Activated naive CD8-positive, alpha-beta T cell treated with anti-CD3 and anti-CD28 coated beads, Interleukin-2, amount 50 U/mL, for 24 hours (primary cell): ENCODE data around the gene INO80C.

Experiments
- ATAC-seq: fragments of 150-1000 bp; cut with Tn5 transposase; one replicate; pipeline ENCODE4 v1.10.0; 2021
- DNase-seq: peaks from one replicate; pipeline ENCODE4 v3.0.0; 2021
- H3K27ac Mint-ChIP-seq: one replicate; pipeline ENCODE4 v1.8.0; 2021; ENCODE audit warnings: mild to moderate bottlenecking, mixed read lengths
- H3K27me3 Mint-ChIP-seq: one replicate; pipeline ENCODE4 v1.8.0; 2021; ENCODE audit warnings: mixed read lengths
- H3K36me3 Mint-ChIP-seq: one replicate; pipeline ENCODE4 v1.8.0; 2021; ENCODE audit warnings: low read depth, mixed read lengths
- H3K4me1 Mint-ChIP-seq: one replicate; pipeline ENCODE4 v1.8.0; 2021; ENCODE audit warnings: mixed read lengths
- H3K4me3 Mint-ChIP-seq: one replicate; pipeline ENCODE4 v1.8.0; 2021; ENCODE audit warnings: mild to moderate bottlenecking, moderate library complexity, mixed read lengths
- H3K9me3 Mint-ChIP-seq: one replicate; pipeline ENCODE4 v1.8.0; 2021; ENCODE audit warnings: mixed read lengths

INO80C gene

DNA sequence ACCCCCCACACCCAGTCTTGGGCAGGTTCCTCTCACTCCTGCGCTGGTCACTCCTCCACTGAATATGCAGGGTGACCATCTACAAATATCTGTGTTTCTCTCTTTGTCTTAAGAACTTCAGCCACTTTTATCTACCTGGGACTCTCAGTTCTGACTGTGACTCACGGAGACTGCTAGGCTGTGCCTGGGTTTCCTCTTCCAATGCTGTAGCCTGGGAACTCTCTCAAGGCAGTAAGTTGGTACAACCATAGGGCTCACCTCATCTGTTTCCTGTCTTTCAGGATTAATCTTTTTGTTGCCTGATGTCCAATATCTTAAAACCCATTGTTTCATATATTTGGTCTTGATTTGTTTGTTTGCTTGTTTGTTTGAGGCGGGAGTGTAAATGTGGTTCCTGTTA, 73.4 kb downstream of the INO80C start:
- DNase-seq (no peak), ATAC-seq (no peak)
- Mint-ChIP-seq H3K9me3 (no peaks in the 10 kb centered on the region), H3K36me3 (no peaks in the 10 kb centered on the region), H3K4me3 (no peak overlapping the region), H3K27me3 (no peaks in the 10 kb centered on the region), H3K4me1 (no peaks in the 10 kb centered on the region), H3K27ac (no peak overlapping the region)

DNA sequence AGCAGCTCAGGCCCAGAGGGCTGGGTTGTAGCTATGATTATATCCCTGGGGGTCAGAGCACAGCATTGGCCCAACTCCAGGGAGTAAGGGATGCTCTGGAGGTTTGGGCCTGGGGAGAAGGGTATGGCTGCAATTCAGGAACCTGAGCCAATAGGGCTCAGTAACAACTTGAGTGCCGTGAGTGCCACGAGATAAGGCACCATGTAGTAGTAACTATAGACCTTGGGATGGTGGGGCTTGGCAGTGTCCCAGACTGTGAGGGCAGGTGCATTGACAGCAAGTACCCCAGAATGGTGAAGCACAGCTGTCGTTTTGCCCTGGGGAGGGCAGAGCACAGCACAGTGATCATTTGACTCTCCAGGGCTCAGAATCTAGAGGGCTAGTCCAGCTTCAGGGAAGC, 75.5 kb downstream of the INO80C start:
- H3K27ac Mint-ChIP-seq = no peak overlapping the region
- H3K9me3 Mint-ChIP-seq = peaks cover 15% of the 10 kb centered on the region
- H3K27me3 Mint-ChIP-seq = no peaks in the 10 kb centered on the region
- no peaks in the 10 kb centered on the region for H3K4me1 Mint-ChIP-seq
- H3K4me3 Mint-ChIP-seq = no peak overlapping the region
- DNase-seq = no peak
- no peak for ATAC-seq
- peaks cover 1% of the 10 kb centered on the region for H3K36me3 Mint-ChIP-seq

DNA sequence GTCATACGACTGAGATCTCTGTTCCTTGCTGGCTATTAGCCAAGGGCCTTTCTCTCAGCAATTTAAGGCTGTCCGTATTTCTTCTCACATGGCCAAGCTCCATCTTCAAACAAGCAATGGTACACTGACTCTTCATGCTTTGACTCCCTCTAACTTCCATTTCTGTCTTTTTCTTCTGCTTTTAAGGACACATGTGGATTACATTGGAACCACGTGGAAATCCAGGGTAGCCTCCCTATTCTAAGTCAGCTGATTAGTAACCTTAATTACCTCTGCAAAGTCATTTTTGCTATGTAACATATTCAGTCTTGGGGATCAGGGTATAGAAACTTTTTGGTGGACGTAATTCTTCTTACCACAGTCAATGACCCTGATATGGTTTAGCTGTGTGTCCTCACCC, 79.2 kb downstream of the INO80C start:
- peaks cover 26% of the 10 kb centered on the region for H3K4me1 Mint-ChIP-seq
- no peak for DNase-seq
- peaks cover 3% of the 10 kb centered on the region for H3K36me3 Mint-ChIP-seq
- no peak for ATAC-seq
- H3K27ac Mint-ChIP-seq = no peak overlapping the region
- H3K4me3 Mint-ChIP-seq = no peak overlapping the region
- H3K9me3 Mint-ChIP-seq = peaks cover 19% of the 10 kb centered on the region
- no peaks in the 10 kb centered on the region for H3K27me3 Mint-ChIP-seq
